Bronchial smooth muscle cell (primary cell): ENCODE measurements around the gene DDX51. TPM values are rescaled to one million over a fixed set of nuclear protein-coding genes. Genes with fewer than 3 reads are reported as not detected.

ENCODE experiments used
- total RNA-seq: library from RNA; depleted of rRNA; stranded (reverse); fragments of >200 nt; gene quantifications from 2 replicates; pipeline ENCODE4 v1.2.1, GENCODE V29; 2014

DDX51 gene
- 6.5 and 7.2 TPM in 2 replicates for total RNA-seq

GRCh38 chr12:132144115-132144809 is at the start of gene DDX51, which contains the start of gene NOC4L:
TSS of gene DDX51 (minus strand) at chr12:132144319. CDS start at chr12:132144296, 23 bp downstream.
TSS of gene NOC4L (plus strand) at chr12:132144457. CDS start at chr12:132144489, 32 bp downstream.

Other genes with a start within 250 kb of the DDX51 start
- gene ULK1, start 249.7 kb downstream of the DDX51 start, total RNA-seq: 9.9 and 19.7 TPM in 2 replicates
- 4.4 and 7.4 TPM in 2 replicates for gene PUS1, start 215.0 kb downstream of the DDX51 start, total RNA-seq
- 6.6 and 7.6 TPM in 2 replicates for gene EP400, start 194.4 kb downstream of the DDX51 start, total RNA-seq
- 4.6 and 7.4 TPM in 2 replicates for gene NOC4L, start 138 bp upstream of the DDX51 start, total RNA-seq
- 0.09 and 0.95 TPM in 2 replicates for gene GALNT9, start 185.3 kb upstream of the DDX51 start, total RNA-seq